Stomach (tissue), 9 donors: ENCODE results near the gene FAM151B. TPM values are rescaled to one million over a fixed set of nuclear protein-coding genes. Genes with fewer than 3 reads are reported as not detected.
"Not testable (repeated sequence)": the region's sequence is repeated elsewhere in the genome, so short reads cannot be mapped to it uniquely, and the experiment has no call there.

Experiments used
- DNase-seq, 2 donors: peaks; one replicate each; pipeline versions ENCODE4 v3.0.0 to v3.0.0-alpha.2; 2013 to 2019
- H3K27ac ChIP-seq, 5 donors: fragments of 200-600 bp in 4 of 5; sonication (generic) in 4 of 5; one replicate each; pipeline ENCODE4 v1.5.1; 2013 to 2019; ENCODE audit warnings: mild to moderate bottlenecking in 1 of 5, moderate library complexity in 1 of 5
- H3K27me3 ChIP-seq, 3 donors: fragments of 200-600 bp; sonication (generic); one replicate each; pipeline ENCODE4 v1.5.1; 2017 to 2019; ENCODE audit warnings: mixed run types in 1 of 3
- H3K36me3 ChIP-seq, 4 donors: fragments of 200-600 bp; sonication (generic); 1 replicate in 3 of 4; 2 replicates in 1 of 4; pipeline ENCODE4 v1.5.1; 2016 to 2019
- H3K4me1 ChIP-seq, 4 donors: fragments of 200-600 bp; sonication (generic); one replicate each; pipeline ENCODE4 v1.5.1; 2016 to 2019
- H3K4me3 ChIP-seq, 4 donors: fragments of 200-600 bp; sonication (generic) in 3 of 4; one replicate each; pipeline ENCODE4 v1.5.1; 2016 to 2019; ENCODE audit warnings: mild to moderate bottlenecking in 1 of 4
- H3K9me3 ChIP-seq, 4 donors: fragments of 200-600 bp; sonication (generic); one replicate each; pipeline ENCODE4 v1.5.1; 2016 to 2019
- EP300 ChIP-seq: sonication (generic); formaldehyde crosslinking; IDR thresholded peaks from one replicate; pipeline ENCODE4 v1.6.1; 2017; ENCODE audit warnings: antibody characterized with exemption
- POLR2A ChIP-seq, 4 donors: fragments of 450-650 bp; IDR thresholded peaks; one replicate each; pipeline ENCODE4 v1.6.1; 2016; ENCODE audit warnings: antibody characterized with exemption in 4 of 4, control low read depth in 2 of 4, mild to moderate bottlenecking in 1 of 4, moderate library complexity in 1 of 4
- POLR2AphosphoS5 ChIP-seq, 3 donors: sonication (generic); formaldehyde crosslinking; IDR thresholded peaks; one replicate each; pipeline ENCODE4 v1.6.1; 2016; ENCODE audit warnings: antibody characterized with exemption in 3 of 3
- WGBS, 5 donors: extraction: QIAGEN DNeasy Blood & Tissue Kit in 3 of 5; methylation state at CpG; one replicate each; pipeline versions ENCODE4 v1.1.5 to v1.1.7; 2013 to 2018; 5-methylcytosine and 5-hydroxymethylcytosine counted together
- intact Hi-C: fragments of 100-400 bp; cut with DNase I; formaldehyde crosslinking; loops from one replicate; pipeline ENCODE4 v1.15.1; 2023; ENCODE audit warnings: low total_unique reads
- polyA plus RNA-seq, 3 donors: library from polyadenylated mRNA; stranded (reverse); fragments of 200-250 nt; gene quantifications; one replicate each; pipeline ENCODE4 v1.2.3, GENCODE V29; 2013
- total RNA-seq, 5 donors: library from RNA; depleted of rRNA; stranded (reverse); fragments of >200 nt; gene quantifications; one replicate each; pipeline versions ENCODE4 v1.1.0 to v1.2.3, GENCODE V29; 2014 to 2016
- TF ChIP-seq, protein P1 (sequence below), 7 experiments: fragments of 450-650 bp in 4 of 7; fragments of 200-600 bp in 3 of 7; sonication (generic) in 3 of 7; IDR thresholded peaks; one replicate each; pipeline ENCODE4 v1.5.1; 2016 to 2019; ENCODE audit warnings: antibody characterized with exemption in 7 of 7, control low read depth in 2 of 7, mild to moderate bottlenecking in 1 of 7
- donor health status: healthy with polysubstance abuse.
- donor health status: Bipolar disorder and iron deficiency.
- donor health status: healthy.

Gene FAM151B
- total and polyA plus RNA-seq, 8 donors = 0.56 to 14.7 (median 3.4) TPM; not detected in 2

DNA sequence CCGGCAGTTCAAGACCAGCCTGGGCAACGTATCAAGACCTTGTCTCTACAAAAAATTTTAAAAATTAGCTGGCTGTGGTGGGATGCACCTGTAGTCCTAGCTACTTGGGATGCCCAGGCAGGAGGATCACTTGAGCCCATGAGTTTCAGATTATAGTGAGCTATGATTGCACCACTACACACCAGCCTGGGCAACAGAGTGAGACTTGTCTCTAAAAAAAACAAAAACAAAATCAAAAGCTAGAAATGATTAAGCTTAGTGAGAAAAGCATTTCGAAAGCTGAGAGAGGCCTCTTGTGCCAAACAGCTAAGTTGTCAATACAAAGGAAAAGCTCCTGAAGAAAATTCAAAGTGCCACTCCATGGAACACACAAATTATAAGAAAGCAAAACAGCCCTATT is 4.8 kb downstream of the FAM151B start:
- WGBS, 5 donors = 93 to 98% (median 94%) methylated on average over 3 of the region's 3 CpGs
- Histone ChIP-seq H3K4me1 (peaks cover 0 to 16% (median 7%) of the 10 kb centered on the region in 4 donors), H3K9me3 (no peaks in the 10 kb centered on the region), H3K27ac (no peak overlapping the region), H3K36me3 (no peaks in the 10 kb centered on the region), H3K4me3 (no peak overlapping the region), H3K27me3 (no peaks in the 10 kb centered on the region)
- TF ChIP-seq POLR2AphosphoS5 (IDR thresholded peaks at IDR 0.05) = no peak
- TF ChIP-seq EP300 = no peak
- TF ChIP-seq, protein P1, sequence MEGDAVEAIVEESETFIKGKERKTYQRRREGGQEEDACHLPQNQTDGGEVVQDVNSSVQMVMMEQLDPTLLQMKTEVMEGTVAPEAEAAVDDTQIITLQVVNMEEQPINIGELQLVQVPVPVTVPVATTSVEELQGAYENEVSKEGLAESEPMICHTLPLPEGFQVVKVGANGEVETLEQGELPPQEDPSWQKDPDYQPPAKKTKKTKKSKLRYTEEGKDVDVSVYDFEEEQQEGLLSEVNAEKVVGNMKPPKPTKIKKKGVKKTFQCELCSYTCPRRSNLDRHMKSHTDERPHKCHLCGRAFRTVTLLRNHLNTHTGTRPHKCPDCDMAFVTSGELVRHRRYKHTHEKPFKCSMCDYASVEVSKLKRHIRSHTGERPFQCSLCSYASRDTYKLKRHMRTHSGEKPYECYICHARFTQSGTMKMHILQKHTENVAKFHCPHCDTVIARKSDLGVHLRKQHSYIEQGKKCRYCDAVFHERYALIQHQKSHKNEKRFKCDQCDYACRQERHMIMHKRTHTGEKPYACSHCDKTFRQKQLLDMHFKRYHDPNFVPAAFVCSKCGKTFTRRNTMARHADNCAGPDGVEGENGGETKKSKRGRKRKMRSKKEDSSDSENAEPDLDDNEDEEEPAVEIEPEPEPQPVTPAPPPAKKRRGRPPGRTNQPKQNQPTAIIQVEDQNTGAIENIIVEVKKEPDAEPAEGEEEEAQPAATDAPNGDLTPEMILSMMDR (IDR thresholded peaks at IDR 0.05) = no peak
- TF ChIP-seq POLR2A (IDR thresholded peaks at IDR 0.05) = no peak
- intact Hi-C loops = loop anchor here (10.0 kb wide), 1 partner anchor 172 kb away; no protein-coding TSS in a partner anchor
- DNase-seq = no peak

DNA sequence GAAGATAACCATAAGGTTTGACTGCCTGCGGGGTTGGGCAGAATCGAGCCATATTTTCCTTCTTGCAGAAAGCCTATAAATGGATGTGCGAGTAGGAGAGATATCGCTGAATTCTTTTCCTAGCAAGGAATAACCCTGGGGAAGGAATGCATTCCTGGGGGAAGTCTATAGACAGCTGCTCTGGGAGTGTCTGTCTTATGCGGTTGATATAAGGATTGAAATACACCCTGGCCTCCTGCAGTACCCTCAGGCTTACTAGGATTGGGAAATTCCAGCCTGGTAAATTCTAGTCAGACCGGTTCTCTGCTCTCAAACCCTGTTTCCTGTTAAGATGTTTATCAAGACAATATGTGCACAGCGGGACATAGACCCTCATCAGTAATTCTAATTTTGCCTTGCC is 5.5 kb downstream of the FAM151B start:
- H3K36me3 ChIP-seq, DNase-seq, H3K27ac ChIP-seq, H3K4me3 ChIP-seq, H3K27me3 ChIP-seq, H3K9me3 ChIP-seq: not testable (repeated sequence)
- peaks cover 0 to 14% (median 3%) of the 10 kb centered on the region in 4 donors for H3K4me1 ChIP-seq
- intact Hi-C loops = loop anchor here (10.0 kb wide), 1 partner anchor 171 kb away; no protein-coding TSS in a partner anchor
- WGBS, 5 donors = 66 to 73% (median 69%) methylated on average over 7 of the region's 7 CpGs

DNA sequence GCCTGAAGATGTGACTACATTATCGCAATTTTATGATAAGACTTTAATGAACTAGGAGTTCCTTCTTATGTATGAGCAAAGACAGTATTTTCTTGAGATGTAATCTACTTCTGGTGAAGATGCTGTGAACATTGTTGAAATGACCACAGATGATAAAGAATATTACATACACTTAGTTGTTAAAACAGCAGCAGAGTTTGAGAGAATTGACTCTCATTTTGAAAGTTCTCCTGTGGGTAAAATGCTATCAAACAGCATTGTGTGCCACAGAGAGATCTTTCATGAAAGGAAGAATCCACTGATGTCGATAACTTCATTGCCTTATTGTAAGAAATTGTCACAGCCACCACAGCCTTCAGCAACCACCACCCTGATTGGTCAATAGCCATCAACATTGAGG is 8.0 kb downstream of the FAM151B start:
- H3K9me3 ChIP-seq = no peaks in the 10 kb centered on the region
- H3K4me3 ChIP-seq = no peak overlapping the region
- TF ChIP-seq POLR2A (IDR thresholded peaks at IDR 0.05) = no peak
- TF ChIP-seq EP300 = no peak
- TF ChIP-seq, protein P1 (IDR thresholded peaks at IDR 0.05) = no peak
- no peak for TF ChIP-seq POLR2AphosphoS5 (IDR thresholded peaks at IDR 0.05)
- intact Hi-C loops = loop anchor here (10.0 kb wide), 1 partner anchor 169 kb away; no protein-coding TSS in a partner anchor
- no peaks in the 10 kb centered on the region for H3K36me3 ChIP-seq
- H3K27me3 ChIP-seq = no peaks in the 10 kb centered on the region
- no peak overlapping the region for H3K27ac ChIP-seq
- DNase-seq = no peak
- H3K4me1 ChIP-seq = no peaks in the 10 kb centered on the region
- 88 to 98% (median 96%) methylated on average over 2 of the region's 2 CpGs for WGBS, 5 donors

DNA sequence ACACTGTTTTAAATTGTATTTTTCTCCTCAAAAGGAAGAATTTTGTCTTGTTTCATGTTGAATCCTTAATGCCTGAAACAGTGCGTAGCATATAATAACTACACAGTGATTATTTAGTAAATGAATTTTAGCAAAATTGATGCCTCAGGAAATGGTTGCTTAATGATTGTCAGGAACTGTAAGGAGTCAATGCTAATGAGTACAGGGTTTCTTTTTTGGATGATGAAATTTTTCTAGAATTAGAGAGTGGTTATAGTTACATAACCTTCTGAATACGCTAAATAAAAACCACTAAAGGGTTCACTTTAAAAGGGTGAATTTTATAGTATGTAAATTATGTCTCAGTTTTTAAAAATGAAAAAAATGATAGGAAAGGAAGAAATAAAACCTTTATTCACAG is 14.9 kb downstream of the FAM151B start:
- Histone ChIP-seq H3K4me1 (no peaks in the 10 kb centered on the region), H3K4me3 (no peak overlapping the region), H3K9me3 (no peaks in the 10 kb centered on the region), H3K27me3 (no peaks in the 10 kb centered on the region), H3K27ac (no peak overlapping the region), H3K36me3 (peaks cover 0 to 6% (median 0%) of the 10 kb centered on the region in 4 donors)
- TF ChIP-seq EP300 (no peak), POLR2A (IDR thresholded peaks at IDR 0.05) (no peak), POLR2AphosphoS5 (IDR thresholded peaks at IDR 0.05) (no peak)
- TF ChIP-seq, protein P1 (IDR thresholded peaks at IDR 0.05) = no peak
- 82 to 96% (median 94%) methylated on average over 2 of the region's 2 CpGs for WGBS, 5 donors
- no peak for DNase-seq
- intact Hi-C loops = no loop called here

DNA sequence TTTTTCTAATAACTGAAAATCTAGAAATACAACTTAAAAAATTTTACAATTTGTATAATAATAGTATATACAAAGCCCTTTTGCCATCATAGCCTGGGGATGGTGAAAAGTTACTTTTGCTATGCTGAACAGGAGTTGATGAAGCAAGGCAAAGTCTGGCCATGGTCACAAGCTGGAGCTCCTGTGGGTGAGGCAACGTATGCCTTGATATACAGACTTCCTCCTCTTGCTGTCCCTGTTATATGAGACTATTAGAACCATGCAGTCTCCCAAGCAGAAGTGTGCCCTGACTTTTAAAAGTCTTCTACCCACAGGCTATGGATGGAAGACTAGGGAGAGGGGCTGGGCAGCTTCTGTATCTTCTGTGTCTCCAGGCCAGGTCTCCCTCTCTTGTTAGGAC is 15.7 kb downstream of the FAM151B start:
- Histone ChIP-seq H3K27ac (no peak overlapping the region), H3K36me3 (peaks cover 0 to 7% (median 0%) of the 10 kb centered on the region in 4 donors), H3K4me1 (no peaks in the 10 kb centered on the region), H3K4me3 (no peak overlapping the region), H3K9me3 (no peaks in the 10 kb centered on the region), H3K27me3 (no peaks in the 10 kb centered on the region)
- intact Hi-C loops = no loop called here
- WGBS, 5 donors = 41 to 56% (median 50%) methylated on average over 1 of the region's 1 CpG
- DNase-seq = no peak
- TF ChIP-seq EP300 = no peak
